ENCODE measurements around the gene NEURL1. TPM values are rescaled to one million over a fixed set of nuclear protein-coding genes. Genes with fewer than 3 reads are reported as not detected.

Gene NEURL1
- total and polyA plus RNA-seq, 2 experiments from 2014 or later: 2.7 to 3.5 TPM

DNA sequence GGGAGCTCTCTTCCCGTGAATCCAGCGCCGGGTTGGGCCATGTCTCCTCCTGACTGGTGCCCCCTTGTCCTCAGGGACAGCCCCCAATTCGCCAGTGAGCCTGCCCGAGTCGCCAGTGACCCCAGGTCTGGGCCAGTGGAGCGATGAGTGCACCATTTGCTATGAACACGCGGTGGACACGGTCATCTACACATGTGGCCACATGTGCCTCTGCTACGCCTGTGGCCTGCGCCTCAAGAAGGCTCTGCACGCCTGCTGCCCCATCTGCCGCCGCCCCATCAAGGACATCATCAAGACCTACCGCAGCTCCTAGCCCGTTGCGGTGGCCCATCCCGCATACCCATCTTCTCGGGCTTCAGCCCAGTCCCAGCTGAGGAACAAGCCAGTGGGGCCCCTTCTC is 96.6 kb downstream of the NEURL1 start:
- no peak for TF ChIP-seq CTCF (IDR thresholded peaks at IDR 0.05; ENCODE audit: low read depth, low read length)
- no peak for DNase-seq (ENCODE audit: low read depth in 1 of 2, low spot score in 1 of 2)
- H3K36me3 ChIP-seq: no peaks in the 10 kb centered on the region
- H3K4me1 ChIP-seq (ENCODE audit: low read depth): no peaks in the 10 kb centered on the region
- no peaks in the 10 kb centered on the region for H3K9me3 ChIP-seq (ENCODE audit: low read depth)
- H3K27ac ChIP-seq: no peak overlapping the region
- no peaks in the 10 kb centered on the region for H3K27me3 ChIP-seq
- no peak overlapping the region for H3K4me3 ChIP-seq

DNA sequence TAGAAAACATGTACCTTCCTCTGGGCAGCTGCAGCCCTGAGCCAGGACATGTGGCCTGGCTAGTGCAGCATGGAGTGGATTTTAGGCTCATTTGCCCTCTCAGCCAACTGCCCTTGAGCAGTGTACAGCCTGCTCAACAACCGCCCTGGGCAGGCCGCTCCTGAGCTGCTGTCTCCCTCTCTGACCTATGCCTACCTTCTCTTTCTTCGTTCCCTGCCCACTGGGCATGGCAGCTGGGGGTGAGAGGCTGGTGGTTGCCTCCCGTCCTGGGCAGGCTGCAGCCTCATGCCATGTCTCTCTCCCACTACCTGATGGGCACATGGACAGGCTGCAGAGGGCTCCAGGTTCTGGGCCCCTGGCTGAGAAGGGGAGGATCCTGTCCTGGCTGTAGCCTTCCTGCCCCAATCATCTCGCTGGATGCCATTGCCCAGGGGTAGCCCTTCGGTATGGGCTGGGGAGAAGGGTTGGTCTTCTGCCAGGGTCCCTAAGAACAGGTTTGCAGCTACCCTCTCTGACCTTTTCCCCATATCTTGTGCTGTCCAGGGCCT is 97.3 kb downstream of the NEURL1 start:
- no peaks in the 10 kb centered on the region for H3K9me3 ChIP-seq (ENCODE audit: low read depth)
- no peak overlapping the region for H3K27ac ChIP-seq
- no peak for TF ChIP-seq CTCF (IDR thresholded peaks at IDR 0.05; ENCODE audit: low read depth, low read length)
- no peaks in the 10 kb centered on the region for H3K27me3 ChIP-seq
- H3K36me3 ChIP-seq: no peaks in the 10 kb centered on the region
- no peak overlapping the region for H3K4me3 ChIP-seq
- DNase-seq (ENCODE audit: low read depth in 1 of 2, low spot score in 1 of 2): no peak
- no peaks in the 10 kb centered on the region for H3K4me1 ChIP-seq (ENCODE audit: low read depth)

- Histone ChIP-seq H3K9me3 (ENCODE audit: low read depth) (no peaks in the 10 kb centered on the region), H3K4me1 (ENCODE audit: low read depth) (no peaks in the 10 kb centered on the region), H3K27me3 (no peaks in the 10 kb centered on the region), H3K36me3 (no peaks in the 10 kb centered on the region), H3K4me3 (no peak overlapping the region), H3K27ac (no peak overlapping the region)
- peak; percentile 53 to 55 for DNase-seq (ENCODE audit: low read depth in 1 of 2, low spot score in 1 of 2)
- TF ChIP-seq CTCF (IDR thresholded peaks at IDR 0.05; ENCODE audit: low read depth, low read length): peak; percentile 79
These were observed 98.9 kb downstream of the NEURL1 start for GRCh38 chr10:103592186-103593021.

DNA sequence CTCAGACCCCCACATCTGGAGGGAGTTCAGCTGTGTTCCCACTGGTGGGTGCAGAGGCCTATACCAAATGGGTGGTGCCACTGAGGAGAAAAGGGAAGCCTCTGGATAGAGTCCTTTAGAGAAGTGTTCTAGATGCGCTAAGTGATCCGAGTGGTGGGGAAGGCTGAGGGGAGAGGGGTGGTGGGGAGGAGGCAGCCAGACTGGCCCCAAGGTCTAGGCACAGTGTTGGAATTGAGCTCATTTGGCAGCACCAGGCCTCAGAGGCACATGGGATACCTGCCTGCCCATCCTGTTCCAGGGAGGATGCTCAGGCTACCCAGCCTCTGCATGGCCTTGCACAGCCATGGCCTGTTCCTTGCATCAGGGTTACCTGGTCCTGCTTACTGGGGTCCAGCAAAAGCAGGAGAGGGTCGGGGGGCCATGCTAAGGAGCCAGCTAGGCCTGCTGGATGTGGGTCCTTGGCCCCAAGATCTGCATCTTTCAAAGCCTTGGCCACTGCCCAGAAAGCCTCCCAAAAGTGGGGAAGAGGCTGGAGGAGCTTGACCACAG is 99.6 kb downstream of the NEURL1 start:
- TF ChIP-seq CTCF (IDR thresholded peaks at IDR 0.05; ENCODE audit: low read depth, low read length): no peak
- Histone ChIP-seq H3K36me3 (no peaks in the 10 kb centered on the region), H3K4me3 (no peak overlapping the region), H3K9me3 (ENCODE audit: low read depth) (no peaks in the 10 kb centered on the region), H3K4me1 (ENCODE audit: low read depth) (no peaks in the 10 kb centered on the region), H3K27ac (no peak overlapping the region), H3K27me3 (no peaks in the 10 kb centered on the region)
- no peak for DNase-seq (ENCODE audit: low read depth in 1 of 2, low spot score in 1 of 2)

DNA sequence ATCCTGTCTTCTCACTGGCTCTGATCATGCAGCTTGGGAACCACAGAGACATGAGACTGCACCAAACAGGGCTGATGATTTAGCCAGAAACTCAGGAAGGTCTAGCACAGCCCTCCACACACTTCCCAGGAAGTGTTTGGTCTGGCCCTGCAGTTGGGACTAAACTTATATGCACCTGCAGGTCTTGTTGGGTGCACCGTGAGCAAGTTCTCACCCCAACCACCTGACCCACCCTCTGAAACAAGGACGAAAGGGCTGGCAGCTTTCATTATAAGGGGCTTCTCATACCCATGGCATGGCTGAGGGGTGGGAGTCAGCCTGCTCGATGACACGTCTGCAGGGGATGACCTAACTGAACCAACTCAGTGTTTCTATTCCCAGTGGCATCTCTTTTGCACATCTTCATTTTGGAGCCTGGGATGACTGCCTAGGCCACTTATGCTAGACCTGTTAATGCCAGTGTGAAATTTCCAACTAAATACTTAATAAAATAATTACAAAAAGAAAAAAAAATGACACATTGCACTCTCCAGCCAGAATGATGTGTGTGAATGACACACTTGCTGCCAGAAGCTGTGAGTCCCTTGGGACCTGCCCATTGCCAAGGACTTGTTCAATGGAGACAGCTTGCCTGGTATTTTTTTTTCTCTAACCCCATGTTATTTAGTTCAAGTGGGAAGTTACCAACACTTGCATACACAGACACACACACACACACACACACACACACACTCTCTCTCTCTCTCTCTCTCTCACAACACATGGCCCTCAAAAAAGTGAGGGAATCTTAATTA is 102.6 kb downstream of the NEURL1 start:
- H3K4me1 ChIP-seq (ENCODE audit: low read depth): no peaks in the 10 kb centered on the region
- no peak overlapping the region for H3K4me3 ChIP-seq
- no peak for DNase-seq (ENCODE audit: low read depth in 1 of 2, low spot score in 1 of 2)
- H3K36me3 ChIP-seq: peaks cover 5% of the 10 kb centered on the region
- no peak for TF ChIP-seq CTCF (IDR thresholded peaks at IDR 0.05; ENCODE audit: low read depth, low read length)
- H3K9me3 ChIP-seq (ENCODE audit: low read depth): no peaks in the 10 kb centered on the region
- no peaks in the 10 kb centered on the region for H3K27me3 ChIP-seq
- no peak overlapping the region for H3K27ac ChIP-seq

Measured in cardiac muscle cell (in vitro differentiated cells and primary cell).